A549 (cell line): Measurements from ENCODE around the gene PAXX. TPM values are rescaled to one million over a fixed set of nuclear protein-coding genes. Genes with fewer than 3 reads are reported as not detected.

Experiments
- ATAC-seq, 2 experiments: fragments of 200-7000 bp in 1 of 2; fragments of >200 bp in 1 of 2; cut with Nextera tagmentation in 1 of 2; cut with Tn5 transposase in 1 of 2; 3 replicates each; pipeline versions ENCODE4 v1.8.0 to v1.9.1; 2018 to 2020; ENCODE audit warnings: mild to moderate bottlenecking in 1 of 2, moderate library complexity in 1 of 2
- CTCF ChIA-PET: fragments of 300-600 bp; sonication (Branson Sonifier 250); formaldehyde crosslinking; extraction: SDS; loops from one replicate; lab custom pipeline; 2021; ENCODE audit warnings: antibody characterized with exemption, inconsistent platforms; lab: Yijun Ruan, JAX
- POLR2A ChIA-PET: fragments of 350-600 bp; formaldehyde crosslinking; extraction: SDS; loops from one replicate; lab custom pipeline; 2021; ENCODE audit warnings: antibody characterized with exemption, inconsistent platforms; lab: Yijun Ruan, JAX
- DNase-seq, 2 experiments: peaks; one replicate each; pipeline versions ENCODE4 v3.0.0 to v3.0.0-alpha.2; 2011 to 2016; ENCODE audit warnings: low read depth in 1 of 2, low spot score in 1 of 2
- FAIRE-seq: peaks from 2 replicates; lab custom pipeline; 2011; peaks lifted over from hg19 to GRCh38; lab: Jason Lieb, UNC
- H3K27ac ChIP-seq, 2 experiments: fragments of >200 bp; sonication (Bioruptor Twin); formaldehyde crosslinking; 3 replicates each; pipeline ENCODE4 v1.5.1; 2016 to 2017
- H3K4me1 ChIP-seq: fragments of >200 bp; sonication (Bioruptor Twin); formaldehyde crosslinking; 3 replicates; pipeline ENCODE4 v1.6.1; 2016
- H3K4me2 ChIP-seq: fragments of >200 bp; sonication (Bioruptor Twin); formaldehyde crosslinking; 3 replicates; pipeline ENCODE4 v1.6.1; 2016
- H3K4me3 ChIP-seq: fragments of >200 bp; sonication (Bioruptor Twin); formaldehyde crosslinking; 3 replicates; pipeline ENCODE4 v1.5.1; 2016
- H3K9me3 ChIP-seq: fragments of >200 bp; sonication (Bioruptor Twin); formaldehyde crosslinking; 3 replicates; pipeline ENCODE4 v1.6.1; 2016
- BCL3 ChIP-seq: fragments of >200 bp; sonication (Bioruptor Twin); formaldehyde crosslinking; IDR thresholded peaks from 3 replicates; pipeline ENCODE4 v1.6.1; 2016
- CBX2 ChIP-seq: fragments of 200-600 bp; sonication (generic); IDR thresholded peaks from 2 replicates; pipeline ENCODE4 v1.6.1; 2016; ENCODE audit warnings: low read depth, mild to moderate bottlenecking, borderline replicate concordance
- CEBPB ChIP-seq, 2 experiments: fragments of >200 bp in 1 of 2; sonication (Bioruptor Twin) in 1 of 2; formaldehyde crosslinking in 1 of 2; IDR thresholded peaks; 2 replicates each; pipeline ENCODE4 v1.6.1; 2012 to 2016
- E2F6 ChIP-seq: IDR thresholded peaks from 2 replicates; pipeline ENCODE4 v1.6.1; 2012; ENCODE audit warnings: low read depth, borderline replicate concordance
- ESRRA ChIP-seq: fragments of 150-350 bp; IDR thresholded peaks from 2 replicates; pipeline ENCODE4 v1.6.1; 2014; ENCODE audit warnings: mild to moderate bottlenecking, low read length, borderline replicate concordance
- GATA3 ChIP-seq: IDR thresholded peaks from 2 replicates; pipeline ENCODE4 v1.6.1; 2012; ENCODE audit warnings: borderline replicate concordance
- HDAC2 ChIP-seq: fragments of 200-600 bp; sonication (generic); IDR thresholded peaks from 2 replicates; pipeline ENCODE4 v1.6.1; 2016
- HEYL ChIP-seq: fragments of 250-450 bp; sonication (Bioruptor Pico); IDR thresholded peaks from 2 replicates; pipeline ENCODE4 v1.8.0; 2021; ENCODE audit warnings: mild to moderate bottlenecking, moderate library complexity
- HOXA7 ChIP-seq: fragments of 250-450 bp; sonication (Bioruptor Pico); IDR thresholded peaks from 2 replicates; pipeline ENCODE4 v1.5.0; 2020; ENCODE audit warnings: mild to moderate bottlenecking, moderate library complexity
- HOXB13 ChIP-seq: fragments of 250-450 bp; sonication (Bioruptor Pico); IDR thresholded peaks from 2 replicates; pipeline ENCODE4 v1.5.0; 2020; ENCODE audit warnings: low read depth, mild to moderate bottlenecking, moderate library complexity
- HOXB5 ChIP-seq: fragments of 250-450 bp; sonication (Bioruptor Pico); IDR thresholded peaks from 2 replicates; pipeline ENCODE4 v1.5.0; 2020; ENCODE audit warnings: mild to moderate bottlenecking, moderate library complexity
- KDM1A ChIP-seq: fragments of 200-600 bp; sonication (generic); IDR thresholded peaks from 2 replicates; pipeline ENCODE4 v1.6.1; 2016; ENCODE audit warnings: low read depth, mild to moderate bottlenecking
- MAZ ChIP-seq: fragments of 150-350 bp; IDR thresholded peaks from 2 replicates; pipeline ENCODE4 v1.6.1; 2014; ENCODE audit warnings: antibody characterized with exemption, low read depth, low read length, borderline replicate concordance
- MYC ChIP-seq: IDR thresholded peaks from 2 replicates; pipeline ENCODE4 v1.6.1; 2012; ENCODE audit warnings: mild to moderate bottlenecking, inconsistent platforms, low read length, improper control_type of control experiment, borderline replicate concordance
- NFE2L2 ChIP-seq: fragments of 150-350 bp; conservative IDR thresholded peaks from 2 replicates; pipeline ENCODE4 v1.6.1; 2014; ENCODE audit warnings: low read length
- PHF8 ChIP-seq: fragments of 200-600 bp; sonication (generic); IDR thresholded peaks from 2 replicates; pipeline ENCODE4 v1.6.1; 2016; ENCODE audit warnings: low read depth, mild to moderate bottlenecking, antibody characterized with exemption, moderate library complexity, borderline replicate concordance
- RFX5 ChIP-seq: fragments of 450-650 bp; IDR thresholded peaks from 2 replicates; pipeline ENCODE4 v1.7.1; 2014; ENCODE audit warnings: antibody characterized with exemption, mild to moderate bottlenecking, moderate library complexity
- SMC3 ChIP-seq: fragments of >200 bp; sonication (Bioruptor Twin); formaldehyde crosslinking; IDR thresholded peaks from 3 replicates; pipeline ENCODE4 v1.6.1; 2018; ENCODE audit warnings: inconsistent platforms
- TP53 ChIP-seq: fragments of 250-450 bp; sonication (Bioruptor Pico); IDR thresholded peaks from 2 replicates; pipeline ENCODE4 v1.5.0; 2021; ENCODE audit warnings: mild to moderate bottlenecking, moderate library complexity
- ZC3H11A ChIP-seq: fragments of 450-650 bp; IDR thresholded peaks from 2 replicates; pipeline ENCODE4 v1.6.1; 2014; ENCODE audit warnings: antibody characterized with exemption, mild to moderate bottlenecking
- ZFP36 ChIP-seq: fragments of 450-650 bp; IDR thresholded peaks from 2 replicates; pipeline ENCODE4 v1.6.1; 2014; ENCODE audit warnings: borderline replicate concordance; ENCODE audit not compliant: partially characterized antibody
- ZNF302 ChIP-seq: fragments of 250-450 bp; sonication (Bioruptor Pico); IDR thresholded peaks from 2 replicates; pipeline ENCODE4 v1.9.0; 2021; ENCODE audit warnings: inconsistent platforms, mild to moderate bottlenecking, moderate library complexity
- WGBS: methylation state at CpG from one replicate; pipeline ENCODE4 v1.1.6; 2017; ENCODE audit errors: missing lambda C conversion rate; 5-methylcytosine and 5-hydroxymethylcytosine counted together
- polyA plus RNA-seq, 4 experiments: library from polyadenylated mRNA; depleted of rRNA in 3 of 4; stranded (reverse); fragments of >200 nt; fragmentation: RNase III in 1 of 4; extraction: RNeasy Plus Mini Kit Qiagen cat#74134 plus additional on column Dnase treatment in 1 of 4; gene quantifications; 2 replicates in 3 of 4; 3 replicates in 1 of 4; pipeline ENCODE4 v1.2.3, GENCODE V29; 2011 to 2017

Gene PAXX
- polyA plus RNA-seq, 2 of the 4 experiments (the other 2 are of a cell fraction) = 15.6 to 53.2 TPM

GRCh38 chr9:137007108-137007815 is 15.0 kb downstream of the PAXX start (continued):
- TF ChIP-seq CEBPB (IDR thresholded peaks at IDR 0.05) = no peak
- no peak for TF ChIP-seq ESRRA
- no peak for TF ChIP-seq SMC3
- TF ChIP-seq MYC = no peak
- TF ChIP-seq E2F6 = no peak
- TF ChIP-seq ZC3H11A = no peak
- no peak for TF ChIP-seq TP53 (CRISPR knock-in tag)
- TF ChIP-seq GATA3 = no peak

GRCh38 chr9:137007816-137008270 is 15.6 kb downstream of the PAXX start:
- ChIA-PET POLR2A (no interaction called here), CTCF (interaction anchor here (1.3 to 2.9 kb wide), 3 partner anchors 21 to 60 kb away, joined by 7 to 13 read pairs (median 9); no protein-coding TSS in a partner anchor)
- peak in 1 of 2 experiments; percentile 17; a peak in 3 of 6 replicates for ATAC-seq

GRCh38 chr9:137008312-137008711 is 16.1 kb downstream of the PAXX start:
- H3K4me3 ChIP-seq = no peak overlapping the region
- WGBS = 82% methylated on average over 14 of the region's 22 CpGs
- CTCF ChIA-PET = interaction anchor here (1.3 to 2.9 kb wide), 2 partner anchors 21 to 27 kb away, joined by 7 to 13 read pairs; no protein-coding TSS in a partner anchor
- H3K4me1 ChIP-seq = peaks cover 5% of the 10 kb centered on the region; the same call in 2 of the 3 replicates
- peak in 1 of 2 experiments; percentile 6; a peak in 2 of 6 replicates for ATAC-seq
- no peak for TF ChIP-seq MYC
- TF ChIP-seq HDAC2 = no peak
- no peak for TF ChIP-seq RFX5
- no peak for TF ChIP-seq CBX2
- TF ChIP-seq HOXA7 = no peak
- TF ChIP-seq ESRRA = no peak
- TF ChIP-seq ZFP36 = no peak
- TF ChIP-seq HEYL (CRISPR knock-in tag) = no peak
- no peak for TF ChIP-seq E2F6
- no peak for TF ChIP-seq MAZ
- TF ChIP-seq BCL3 = no peak
- no peak overlapping the region for H3K4me2 ChIP-seq
- H3K27ac ChIP-seq = no peak overlapping the region
- FAIRE-seq = no peak
- H3K9me3 ChIP-seq = no peaks in the 10 kb centered on the region
- POLR2A ChIA-PET = no interaction called here
- DNase-seq = no peak

More at GRCh38 chr9:137007816-137008270, 15.6 kb downstream of the PAXX start:
- H3K9me3 ChIP-seq = no peaks in the 10 kb centered on the region
- no peak overlapping the region for H3K4me3 ChIP-seq
- TF ChIP-seq NFE2L2 (no peak), CBX2 (no peak), HOXB13 (no peak), PHF8 (no peak), KDM1A (no peak), ZNF302 (no peak), HOXB5 (no peak)
- DNase-seq = no peak
- no peak for FAIRE-seq
- WGBS = 89% methylated on average over 10 of the region's 13 CpGs
- no peak overlapping the region for H3K4me2 ChIP-seq
- H3K4me1 ChIP-seq = peaks cover 5% of the 10 kb centered on the region; the same call in 2 of the 3 replicates
- H3K27ac ChIP-seq = no peak overlapping the region
